GM19240 (cell line): ENCODE measurements around the gene ZNF665.
"Not testable (repeated sequence)": the region's sequence is repeated elsewhere in the genome, so short reads cannot be mapped to it uniquely, and the experiment has no call there.

ENCODE experiments used
- DNase-seq: peaks from one replicate; pipeline ENCODE4 v3.0.0; 2011; ENCODE audit warnings: low spot score; ENCODE audit not compliant: insufficient read length

The ZNF665 gene

DNA sequence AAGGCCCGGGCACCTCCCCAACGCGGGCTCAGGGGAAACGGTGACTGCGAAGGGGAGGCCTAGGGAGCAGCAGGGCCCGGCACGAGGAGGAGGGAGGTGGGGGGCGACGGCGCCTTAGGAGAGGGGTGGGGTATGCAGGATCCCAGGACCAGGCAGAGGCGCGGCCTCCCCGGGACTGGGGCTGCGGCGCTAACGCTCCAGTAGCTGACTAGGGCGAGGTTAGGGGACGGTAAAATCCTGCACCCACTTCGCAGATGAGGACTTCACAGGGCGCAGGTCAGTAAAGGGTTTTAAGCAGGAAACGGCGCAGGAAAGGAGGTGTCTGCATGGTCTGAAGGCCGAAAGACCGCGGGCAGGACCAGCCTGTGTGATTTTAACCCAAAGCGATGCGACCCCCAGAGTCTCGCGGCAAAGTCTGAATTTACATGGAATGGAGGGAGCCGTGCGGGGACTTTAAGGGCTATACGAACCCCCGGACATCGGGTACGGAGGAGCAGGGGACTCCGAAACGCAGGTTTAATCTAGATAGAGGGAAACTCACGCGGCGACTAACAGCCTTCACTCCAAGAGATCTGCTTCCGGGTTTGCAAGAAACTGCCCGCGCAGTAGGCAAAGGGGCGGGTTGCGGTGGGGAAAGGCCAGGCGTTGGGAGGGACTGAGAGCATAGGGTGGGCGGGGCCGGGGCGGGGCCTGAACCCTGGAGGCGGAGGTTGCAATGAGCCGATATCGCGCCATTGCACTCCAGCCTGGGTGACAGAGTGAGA is at the start of gene ZNF665:
TSS of gene ZNF665 (minus strand) at position 588 of the 764 bp plus-strand sequence. CDS start 10,460 bp downstream, outside the sequence.
- no peak for DNase-seq

DNA sequence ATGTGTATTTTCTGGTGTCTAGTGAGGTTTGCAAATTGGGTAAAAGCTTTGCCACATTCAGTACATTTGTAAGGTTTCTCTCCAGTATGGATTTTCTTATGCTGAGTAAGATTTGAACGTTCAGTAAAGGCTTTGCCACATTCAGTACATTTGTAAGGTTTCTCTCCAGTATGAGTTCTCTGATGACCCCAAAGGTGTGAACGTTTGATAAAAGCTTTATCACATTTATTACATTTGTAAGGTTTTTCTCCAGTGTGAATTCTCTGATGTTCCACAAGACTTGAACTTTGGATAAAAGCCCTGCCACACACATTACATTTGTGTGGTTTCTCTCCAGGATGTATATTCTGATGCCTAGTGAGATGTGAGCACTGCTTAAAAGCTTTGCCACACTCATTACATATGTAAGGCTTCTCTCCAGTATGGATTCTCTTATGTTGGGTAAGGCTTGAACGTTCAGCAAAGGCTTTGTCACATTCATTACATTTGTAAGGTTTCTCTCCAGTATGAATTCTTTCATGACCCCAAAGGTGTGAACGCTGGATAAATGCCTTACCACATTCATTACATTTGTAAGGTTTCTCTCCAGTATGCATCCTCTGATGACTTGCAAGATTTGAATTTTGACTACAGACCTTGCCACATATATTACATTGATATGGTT is 44.1 kb upstream of the ZNF665 start:
- no peak for DNase-seq

DNA sequence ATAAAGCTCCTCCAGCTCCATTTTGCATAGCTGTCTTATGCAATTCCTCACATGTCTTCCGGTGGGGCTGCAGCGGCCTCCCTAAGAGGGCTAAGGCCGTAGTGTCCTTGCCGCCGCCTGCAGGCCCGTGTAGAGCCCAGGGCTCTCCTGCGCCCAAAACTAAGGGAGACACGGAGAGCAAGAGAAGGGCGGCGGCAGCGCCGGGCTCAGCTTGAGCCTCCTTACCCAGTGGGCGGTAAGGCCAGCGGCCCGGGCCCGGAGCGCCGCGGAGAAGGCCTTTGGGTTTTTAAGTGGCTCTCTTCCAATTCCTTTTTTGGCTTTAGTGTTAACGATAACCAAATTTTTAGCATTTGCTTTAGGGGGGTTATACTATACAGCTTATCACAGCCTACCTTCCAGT is 31.4 kb upstream of the ZNF665 start:
- DNase-seq, result no peak

DNA sequence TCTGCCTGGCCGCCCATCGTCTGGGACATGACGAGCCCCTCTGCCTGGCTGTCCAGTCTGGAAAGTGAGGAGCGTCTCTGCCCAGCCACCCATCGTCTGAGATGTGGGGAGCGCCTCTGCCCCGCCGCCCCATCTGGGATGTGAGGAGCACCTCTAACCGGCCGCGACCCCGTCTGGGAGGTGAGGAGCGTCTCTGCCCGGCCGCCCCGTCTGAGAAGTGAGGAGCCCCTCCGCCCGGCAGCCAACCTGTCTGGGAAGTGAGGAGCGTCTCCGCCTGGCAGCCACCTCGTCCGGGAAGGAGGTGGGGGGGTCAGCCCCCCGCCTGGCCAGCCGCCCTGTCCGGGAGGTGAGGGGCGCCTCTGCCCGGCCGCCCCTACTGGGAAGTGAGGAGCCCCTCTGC is 29.6 kb upstream of the ZNF665 start:
- not testable (repeated sequence) for DNase-seq

DNA sequence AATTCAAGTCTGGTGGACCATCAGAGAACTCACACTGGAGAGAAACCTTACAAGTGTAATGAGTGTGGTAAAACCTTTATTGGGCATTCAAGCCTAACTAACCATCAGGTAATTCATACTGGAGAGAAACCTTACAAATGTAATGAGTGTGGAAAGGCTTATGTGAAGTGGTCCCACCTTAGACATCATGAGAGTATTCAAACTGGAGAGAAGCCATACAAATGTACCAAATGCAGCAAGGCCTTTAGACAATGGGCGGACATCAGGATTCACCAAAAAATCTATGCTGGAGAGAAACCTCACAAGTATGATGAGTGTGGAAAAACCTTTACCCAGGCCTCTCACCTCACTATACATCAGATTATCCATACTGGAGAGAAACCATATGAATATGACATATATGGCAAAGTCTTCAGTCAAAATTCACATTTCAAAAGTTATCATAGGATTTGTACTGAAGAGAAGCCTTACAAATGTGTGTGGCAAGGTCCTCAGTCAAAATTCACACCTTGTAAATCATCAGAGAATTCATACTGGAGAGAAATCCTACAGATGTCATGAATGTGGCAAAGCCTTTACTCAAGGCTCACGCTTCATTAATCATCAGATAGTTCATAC is 19.7 kb upstream of the ZNF665 start:
- no peak for DNase-seq

DNA sequence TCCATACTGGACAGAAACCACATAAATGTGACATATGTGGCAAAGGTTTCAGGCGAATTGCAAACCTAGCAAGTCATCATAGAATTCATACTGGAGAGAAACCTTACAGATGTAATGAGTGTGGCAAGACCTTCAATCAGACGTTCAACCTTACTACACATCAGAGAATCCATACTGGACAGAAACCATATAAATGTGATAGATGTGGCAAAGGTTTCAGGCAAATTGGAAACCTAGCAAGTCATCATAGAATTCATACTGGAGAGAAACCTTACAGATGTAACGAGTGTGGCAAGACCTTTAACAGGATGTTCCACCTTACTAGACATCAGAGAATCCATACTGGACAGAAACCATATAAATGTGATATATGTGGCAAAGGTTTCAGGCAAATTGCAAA is 18.4 kb upstream of the ZNF665 start:
- not testable (repeated sequence) for DNase-seq

DNA sequence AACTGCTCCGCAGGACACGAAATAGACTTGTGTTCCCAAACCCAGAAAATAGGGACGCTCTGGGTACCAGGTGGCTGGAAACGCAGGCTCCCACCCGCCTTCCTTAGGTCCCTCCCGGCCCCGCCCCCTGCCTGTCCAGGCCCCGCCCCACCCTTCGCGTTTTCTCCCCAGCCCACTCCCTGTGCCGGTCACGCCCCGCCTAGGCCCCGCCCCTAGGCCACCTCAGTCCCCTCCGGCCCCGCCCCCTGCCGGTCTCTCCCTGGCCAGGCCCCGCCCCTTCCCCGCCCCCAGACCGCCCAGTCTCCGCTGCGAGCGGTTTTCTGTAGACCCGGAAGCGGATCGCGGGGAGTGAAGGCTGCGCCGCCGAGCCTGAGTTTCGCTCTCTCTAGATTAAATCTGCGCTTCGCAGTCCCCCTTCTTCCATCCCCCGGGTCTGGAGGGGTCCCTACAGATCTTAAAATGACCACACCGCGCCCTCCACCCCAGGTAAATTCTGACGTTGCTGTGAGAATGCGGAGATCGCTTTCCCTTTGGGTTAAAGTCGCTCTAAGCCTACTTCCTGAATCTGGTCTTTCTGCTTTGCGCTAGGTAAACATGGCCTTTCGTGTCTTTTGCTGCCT is 3.7 kb upstream of the ZNF665 start:
- DNase-seq, result peak; percentile 52

DNA sequence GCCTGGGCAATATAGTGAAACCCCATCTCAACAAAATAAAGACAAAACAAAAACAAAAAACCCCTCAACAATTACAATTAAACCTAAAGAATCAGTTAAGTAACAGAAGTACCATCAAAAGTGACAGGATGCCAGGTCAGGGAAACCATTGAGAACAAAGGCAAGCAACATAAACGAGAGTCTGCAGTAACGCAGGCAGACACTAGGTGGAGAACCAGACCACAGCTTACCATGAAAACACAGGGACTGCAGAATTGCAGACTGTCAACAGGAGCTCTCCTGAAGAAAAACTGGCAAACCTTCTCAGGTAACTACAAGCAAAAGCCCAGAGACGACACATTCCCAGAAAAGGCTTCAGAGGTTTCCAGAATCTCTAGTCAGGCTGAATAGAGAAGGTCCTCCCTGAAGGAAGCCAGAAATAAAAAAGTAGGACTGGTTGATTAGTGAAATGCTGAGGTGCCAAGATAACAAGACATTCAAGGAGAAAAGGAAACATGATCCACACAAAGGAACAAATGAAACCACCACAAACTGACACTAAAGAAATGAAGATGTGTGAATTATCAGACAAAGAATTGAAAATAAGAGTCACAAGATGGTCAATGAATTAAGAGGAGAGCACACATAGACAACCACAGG is 2.2 kb upstream of the ZNF665 start:
- peak; percentile 23 for DNase-seq

DNA sequence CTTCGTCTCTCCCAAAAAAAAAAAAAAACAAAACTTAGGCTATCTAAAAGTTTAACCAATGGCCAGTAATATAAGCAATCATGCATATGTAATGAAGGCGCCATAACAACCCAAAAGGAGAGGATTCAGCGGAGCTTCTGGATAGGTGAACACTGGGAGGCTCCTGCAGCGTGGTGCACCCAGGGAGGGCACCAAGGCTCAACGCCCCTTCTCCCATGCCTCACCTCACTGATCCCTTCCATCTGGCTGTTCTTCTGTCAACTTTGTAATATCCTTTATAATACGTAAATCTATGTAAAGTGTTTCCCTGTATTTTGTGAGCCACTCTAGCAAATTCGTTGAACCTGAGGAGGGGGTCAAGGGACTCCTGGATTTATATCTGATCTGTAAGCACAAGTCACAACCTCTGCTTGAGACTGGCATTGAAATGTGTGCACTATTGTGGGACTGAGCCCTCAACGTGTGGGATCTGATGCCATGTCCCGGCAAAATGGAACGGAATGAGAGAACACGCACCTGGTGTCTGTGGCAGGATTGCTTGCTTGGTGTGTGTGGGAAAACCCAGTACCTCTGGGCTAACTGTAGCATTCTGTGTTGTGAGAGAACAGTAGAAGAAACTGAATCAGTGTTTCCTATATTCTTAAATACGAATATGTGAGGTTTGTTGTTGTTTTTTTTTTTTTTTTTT is 521 bp upstream of the ZNF665 start:
- DNase-seq, result no peak

DNA sequence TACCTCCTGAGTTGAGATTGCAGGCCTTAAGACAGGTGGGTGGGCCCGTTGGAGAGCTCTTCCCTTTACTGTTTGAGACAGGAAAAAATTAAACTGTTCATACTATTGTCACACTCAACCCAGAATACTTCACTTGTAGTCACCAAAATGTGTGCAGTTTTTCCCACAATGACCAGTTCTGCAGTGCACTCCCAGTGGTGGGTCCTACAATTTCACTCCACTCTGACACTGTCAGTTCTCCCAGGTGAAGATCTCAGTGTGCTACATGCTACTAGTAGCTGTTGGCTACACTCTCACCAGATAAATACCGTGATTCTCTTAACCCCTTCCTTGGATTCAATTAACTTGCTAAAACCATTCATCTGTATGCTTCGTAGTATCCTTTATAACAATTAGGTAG is 2.9 kb downstream of the ZNF665 start:
- DNase-seq, result no peak

DNA sequence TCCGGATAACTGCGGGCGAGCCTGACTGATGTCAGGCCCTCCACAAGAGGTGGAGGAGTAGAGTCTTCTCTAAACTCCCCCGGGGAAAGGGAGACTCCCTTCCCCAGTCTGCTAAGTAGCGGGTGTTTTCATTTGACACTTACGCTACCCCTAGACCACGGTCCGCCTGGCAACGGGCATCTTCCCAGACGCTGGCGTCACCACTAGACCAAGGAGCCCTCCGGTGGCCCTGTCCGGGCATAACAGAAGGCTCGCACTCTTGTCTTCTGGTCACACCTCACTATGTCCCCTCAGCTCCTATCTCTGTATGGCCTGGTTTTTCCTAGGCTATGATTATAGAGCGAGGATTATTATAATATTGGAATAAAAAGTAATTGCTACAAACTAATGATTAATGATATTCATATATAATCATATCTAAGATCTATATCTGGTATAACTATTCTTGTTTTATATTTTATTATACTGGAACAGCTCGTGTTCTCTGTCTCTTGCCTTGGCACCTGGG is 3.4 kb downstream of the ZNF665 start:
- not testable (repeated sequence) for DNase-seq

DNA sequence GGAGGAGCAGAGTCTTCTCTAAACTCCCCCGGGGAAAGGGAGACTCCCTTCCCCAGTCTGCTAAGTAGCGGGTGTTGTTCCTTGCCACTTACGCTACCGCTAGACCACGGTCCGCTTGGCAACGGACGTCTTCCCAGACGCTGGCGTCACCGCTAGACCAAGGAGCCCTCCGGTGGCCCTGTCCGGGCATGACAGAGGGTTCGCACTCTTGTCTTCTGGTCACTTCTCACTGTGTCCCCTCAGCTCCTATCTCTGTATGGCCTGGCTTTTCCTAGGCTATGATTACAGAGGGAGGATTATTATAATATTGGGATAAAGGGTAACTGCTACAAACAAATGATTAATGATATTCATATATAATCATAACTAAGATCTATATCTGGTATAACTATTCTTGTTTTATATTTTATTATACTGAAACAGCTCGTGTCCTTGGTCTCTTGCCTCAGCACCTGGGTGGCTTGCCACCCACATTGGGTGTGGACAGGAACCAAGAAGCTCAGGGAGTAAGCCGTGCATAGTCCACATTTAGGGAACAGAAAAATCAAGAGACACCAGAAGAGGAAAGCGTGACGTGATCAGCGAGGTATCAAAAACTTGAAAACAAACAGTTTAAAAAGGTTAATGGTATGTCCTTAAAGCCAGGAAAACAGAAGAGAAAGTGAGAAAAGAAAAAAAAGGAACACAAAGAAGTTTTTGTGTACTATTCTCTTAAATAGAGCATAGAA is 7.8 kb downstream of the ZNF665 start:
- DNase-seq, result not testable (repeated sequence)

DNA sequence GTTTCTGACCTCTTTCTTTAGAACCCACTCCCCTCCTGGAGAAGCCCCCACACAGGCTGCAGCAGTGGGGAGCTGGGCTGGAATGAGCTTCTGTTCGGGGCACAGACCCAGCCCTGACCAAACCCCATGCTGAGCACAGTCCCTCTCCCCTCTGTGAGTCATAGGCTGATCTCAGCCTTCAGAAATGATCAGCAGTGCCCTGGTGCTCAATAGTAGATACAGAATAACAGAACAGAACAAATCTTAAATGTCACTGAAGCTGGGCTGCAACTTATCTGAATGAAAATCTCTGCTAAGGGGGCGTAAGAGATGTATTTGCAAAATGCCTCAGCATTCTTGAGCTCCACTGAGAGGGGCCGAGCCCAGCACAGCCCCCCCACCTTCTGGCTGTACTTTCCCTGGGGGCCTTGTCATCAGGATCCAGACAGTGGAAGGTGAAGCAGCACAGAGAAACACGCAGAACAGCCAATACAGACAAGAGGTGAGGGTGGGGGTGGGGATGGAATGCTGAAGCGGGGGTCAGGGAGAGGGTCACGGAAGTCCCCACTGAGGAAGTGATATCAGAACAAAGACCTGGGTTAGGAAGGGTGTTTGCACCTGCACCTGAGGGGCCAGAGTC is 9.9 kb downstream of the ZNF665 start:
- DNase-seq, result no peak

DNA sequence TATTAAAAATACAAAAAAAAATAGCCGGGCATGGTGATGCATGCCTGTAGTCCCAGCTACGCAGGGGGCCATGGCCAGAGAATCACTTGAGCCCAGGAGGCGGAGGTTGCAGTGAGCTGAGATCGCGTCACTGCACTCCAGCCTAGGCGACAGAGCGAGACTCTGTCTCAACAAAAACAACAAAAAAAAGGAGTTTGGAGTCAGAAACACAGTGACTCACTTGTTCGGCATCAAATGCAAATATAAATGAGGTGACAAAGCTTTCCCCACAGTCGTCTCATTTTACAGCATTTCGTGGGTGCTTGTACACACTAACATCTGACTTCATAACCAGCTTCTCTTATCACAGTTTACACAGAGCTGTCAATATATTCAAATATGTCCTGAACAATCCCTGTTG is 11.0 kb downstream of the ZNF665 start:
- DNase-seq, result no peak

DNA sequence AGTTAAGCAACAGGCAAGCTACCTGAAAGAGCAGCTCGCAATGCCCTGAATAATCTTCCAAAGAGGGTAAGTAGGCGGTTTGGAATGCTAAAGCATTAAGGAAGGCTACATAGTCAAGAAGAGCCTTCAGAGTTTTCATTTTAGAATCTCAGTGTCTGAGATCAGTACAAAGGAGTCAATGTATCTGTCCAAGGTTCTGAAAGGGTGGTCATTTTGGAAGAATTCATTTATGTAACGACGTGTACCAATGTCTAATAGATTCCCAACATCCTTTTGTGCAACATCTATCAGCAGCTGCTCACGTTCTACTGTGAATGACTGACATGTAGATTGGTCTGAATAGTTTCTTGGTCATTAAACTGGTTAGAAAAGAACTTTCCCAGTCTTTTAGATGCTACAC is 15.2 kb downstream of the ZNF665 start:
- no peak for DNase-seq

DNA sequence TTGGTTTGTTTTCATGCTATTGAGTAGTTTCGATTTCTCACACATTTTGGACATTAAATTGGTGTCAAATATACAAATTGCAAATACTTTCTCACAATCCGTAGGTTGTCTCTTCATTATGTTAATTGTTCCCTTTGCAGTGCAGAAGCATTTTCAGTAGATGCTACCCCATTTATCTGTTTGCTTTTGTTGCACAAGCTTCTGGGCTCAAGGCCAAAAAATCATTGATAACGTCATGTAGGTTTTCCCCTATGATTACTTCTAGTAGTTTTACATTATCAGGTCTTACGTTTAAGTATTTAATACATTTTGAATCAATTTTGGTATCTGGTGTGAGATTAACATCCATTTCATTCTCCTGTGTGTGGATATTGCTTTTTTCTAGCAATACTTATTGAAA is 20.3 kb downstream of the ZNF665 start:
- DNase-seq, result no peak

DNA sequence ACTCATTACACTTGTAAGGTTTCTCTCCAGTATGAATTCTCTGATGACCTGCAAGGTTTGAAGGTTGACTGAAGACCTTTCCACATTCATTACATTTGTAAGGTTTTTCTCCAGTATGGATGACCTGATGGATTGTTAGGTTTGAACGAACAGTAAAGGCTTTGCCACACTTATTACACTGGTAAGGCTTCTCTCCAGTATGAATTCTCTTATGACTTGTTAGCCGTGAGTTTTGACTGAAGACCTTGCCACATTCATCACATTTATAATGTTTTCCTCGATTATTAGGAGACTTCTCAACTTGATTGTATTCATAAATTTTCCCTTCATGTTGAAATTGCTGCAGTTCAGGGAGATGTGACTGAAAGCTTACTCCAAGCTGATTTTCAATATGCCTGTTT is 27.5 kb downstream of the ZNF665 start:
- no peak for DNase-seq

DNA sequence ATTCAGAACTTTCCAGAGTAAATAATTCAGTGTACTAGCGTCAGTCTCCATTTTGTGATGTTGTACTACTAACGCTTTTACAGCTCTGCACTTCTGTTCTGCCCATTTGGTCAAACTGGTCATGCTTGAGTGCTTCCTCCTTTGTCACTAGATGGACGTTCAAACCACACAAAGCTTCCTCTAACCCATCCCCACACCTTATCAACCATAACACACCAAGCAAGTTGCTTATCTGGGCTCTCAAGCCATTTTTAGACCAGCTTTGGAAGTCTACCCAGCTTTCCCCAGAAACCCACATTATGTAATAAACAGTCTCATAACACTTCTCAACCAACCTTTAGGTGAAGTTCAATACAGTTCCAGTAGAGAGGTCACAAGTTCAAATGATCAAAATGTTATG is 32.0 kb downstream of the ZNF665 start:
- no peak for DNase-seq

DNA sequence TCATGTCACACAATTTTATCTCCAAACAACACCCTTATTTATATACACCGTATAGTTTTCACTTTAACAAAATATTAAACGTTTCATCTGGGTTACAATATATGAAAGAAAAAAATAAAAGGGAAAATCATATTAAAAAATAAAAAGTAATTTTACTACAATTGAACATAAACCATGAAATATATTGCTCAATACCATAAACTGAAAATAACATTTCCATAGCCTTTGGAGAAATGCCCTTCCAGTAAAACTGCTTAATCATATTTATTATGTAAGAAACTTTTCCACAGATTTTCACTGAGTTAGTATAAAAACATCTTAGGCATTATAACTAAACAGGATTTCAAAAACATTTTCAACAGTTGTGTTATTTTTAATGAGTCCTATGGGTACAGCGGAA is 32.8 kb downstream of the ZNF665 start:
- DNase-seq, result no peak
